ENCODE measurements around the gene PGP. TPM values are rescaled to one million over a fixed set of nuclear protein-coding genes. Genes with fewer than 3 reads are reported as not detected.

The PGP gene
- total RNA-seq, 2 experiments from 2014 or later, result 8.1 to 8.5 TPM

GRCh38 chr16:2257726-2258125 is 43.1 kb upstream of the PGP start:
- TF ChIP-seq, protein P1, sequence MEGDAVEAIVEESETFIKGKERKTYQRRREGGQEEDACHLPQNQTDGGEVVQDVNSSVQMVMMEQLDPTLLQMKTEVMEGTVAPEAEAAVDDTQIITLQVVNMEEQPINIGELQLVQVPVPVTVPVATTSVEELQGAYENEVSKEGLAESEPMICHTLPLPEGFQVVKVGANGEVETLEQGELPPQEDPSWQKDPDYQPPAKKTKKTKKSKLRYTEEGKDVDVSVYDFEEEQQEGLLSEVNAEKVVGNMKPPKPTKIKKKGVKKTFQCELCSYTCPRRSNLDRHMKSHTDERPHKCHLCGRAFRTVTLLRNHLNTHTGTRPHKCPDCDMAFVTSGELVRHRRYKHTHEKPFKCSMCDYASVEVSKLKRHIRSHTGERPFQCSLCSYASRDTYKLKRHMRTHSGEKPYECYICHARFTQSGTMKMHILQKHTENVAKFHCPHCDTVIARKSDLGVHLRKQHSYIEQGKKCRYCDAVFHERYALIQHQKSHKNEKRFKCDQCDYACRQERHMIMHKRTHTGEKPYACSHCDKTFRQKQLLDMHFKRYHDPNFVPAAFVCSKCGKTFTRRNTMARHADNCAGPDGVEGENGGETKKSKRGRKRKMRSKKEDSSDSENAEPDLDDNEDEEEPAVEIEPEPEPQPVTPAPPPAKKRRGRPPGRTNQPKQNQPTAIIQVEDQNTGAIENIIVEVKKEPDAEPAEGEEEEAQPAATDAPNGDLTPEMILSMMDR (IDR thresholded peaks at IDR 0.05), result no peak
- H3K36me3 ChIP-seq (ENCODE audit: insufficient read depth, low read length), result peaks cover 69% of the 10 kb centered on the region
- DNase-seq, result no peak
- CTCF ChIA-PET, result no interaction called here
- Mint-ChIP-seq H3K4me1 (ENCODE audit: low read depth) (no peaks in the 10 kb centered on the region), H3K27ac (no peak overlapping the region), H3K4me3 (no peak overlapping the region), H3K36me3 (ENCODE audit: low read depth) (peaks cover 95% of the 10 kb centered on the region), H3K9me3 (no peaks in the 10 kb centered on the region), H3K27me3 (no peaks in the 10 kb centered on the region)
- no peak overlapping the region for H3K4me3 ChIP-seq (ENCODE audit: low read length)
- no peaks in the 10 kb centered on the region for H3K9me3 ChIP-seq (ENCODE audit: control insufficient read depth in 1 of 2, insufficient read depth in 1 of 2, low read length in 2 of 2)
- no peaks in the 10 kb centered on the region for H3K27me3 ChIP-seq (ENCODE audit: control insufficient read depth in 1 of 2, insufficient read depth in 2 of 2, low read length in 2 of 2)
- intact Hi-C loops (cut with DNase I, micrococcal nuclease), result loop anchor here in 1 of 2 experiments (10.0 kb wide), 1 partner anchor 233 kb away; the partner anchor contains the start of gene NHERF2
- POLR2A ChIA-PET, result no interaction called here
- no peak overlapping the region for H3K27ac ChIP-seq (ENCODE audit: low read depth in 1 of 2, low read length in 2 of 2)
- no peaks in the 10 kb centered on the region for H3K4me1 ChIP-seq (ENCODE audit: insufficient read depth, low read length)
- ATAC-seq (ENCODE audit: poor library complexity), result no peak

GRCh38 chr16:2256531-2257140 is 42.0 kb upstream of the PGP start:
- TF ChIP-seq, protein P1 (IDR thresholded peaks at IDR 0.05), result no peak
- intact Hi-C loops (cut with DNase I, micrococcal nuclease), result loop anchor here in 1 of 2 experiments (10.0 kb wide), 1 partner anchor 232 kb away; the partner anchor contains the start of gene NHERF2
- H3K9me3 Mint-ChIP-seq, result no peaks in the 10 kb centered on the region
- ATAC-seq (ENCODE audit: poor library complexity) (no peak), DNase-seq (no peak)
- H3K36me3 Mint-ChIP-seq (ENCODE audit: low read depth), result peaks cover 91% of the 10 kb centered on the region
- H3K27ac ChIP-seq (ENCODE audit: low read depth in 1 of 2, low read length in 2 of 2), result no peak overlapping the region
- no peak overlapping the region for H3K4me3 Mint-ChIP-seq
- peaks cover 4% of the 10 kb centered on the region for H3K4me1 Mint-ChIP-seq (ENCODE audit: low read depth)
- peaks cover 4% of the 10 kb centered on the region for H3K4me1 ChIP-seq (ENCODE audit: insufficient read depth, low read length)
- ChIA-PET POLR2A (no interaction called here), CTCF (interaction anchor here (0.7 kb wide), 1 partner anchor 104 kb away, joined by 3 read pairs; no protein-coding TSS in a partner anchor)
- H3K27me3 ChIP-seq (ENCODE audit: control insufficient read depth in 1 of 2, insufficient read depth in 2 of 2, low read length in 2 of 2), result no peaks in the 10 kb centered on the region
- H3K9me3 ChIP-seq (ENCODE audit: control insufficient read depth in 1 of 2, insufficient read depth in 1 of 2, low read length in 2 of 2), result no peaks in the 10 kb centered on the region
- H3K36me3 ChIP-seq (ENCODE audit: insufficient read depth, low read length), result peaks cover 58% of the 10 kb centered on the region
- H3K27ac Mint-ChIP-seq, result peak overlapping the region; percentile 18
- no peaks in the 10 kb centered on the region for H3K27me3 Mint-ChIP-seq
- no peak overlapping the region for H3K4me3 ChIP-seq (ENCODE audit: low read length)

DNA sequence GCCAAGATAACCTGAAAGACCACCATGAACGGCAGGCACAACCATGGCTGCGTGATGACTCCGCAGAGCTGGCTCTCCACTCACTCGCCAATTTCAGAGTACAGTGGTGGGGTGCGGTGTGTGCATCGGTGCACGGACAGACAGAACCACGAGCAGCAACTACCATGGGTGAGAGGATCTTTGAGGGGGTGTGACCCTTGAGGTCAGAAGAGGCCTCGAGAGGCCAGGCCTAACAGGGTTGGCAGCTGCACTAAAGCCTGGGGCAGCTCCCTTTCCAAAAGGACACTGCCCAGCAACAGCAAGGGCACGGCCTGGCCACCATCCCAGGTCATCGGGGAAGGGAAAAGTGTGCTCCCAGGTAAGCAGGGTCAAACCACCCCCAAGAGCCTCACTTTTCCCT is 38.7 kb upstream of the PGP start:
- Mint-ChIP-seq H3K4me3 (peak overlapping the region; percentile 65), H3K36me3 (ENCODE audit: low read depth) (peaks cover 66% of the 10 kb centered on the region), H3K4me1 (ENCODE audit: low read depth) (peaks cover 11% of the 10 kb centered on the region), H3K9me3 (no peaks in the 10 kb centered on the region), H3K27ac (peak overlapping the region; percentile 93), H3K27me3 (no peaks in the 10 kb centered on the region)
- Histone ChIP-seq H3K27me3 (ENCODE audit: control insufficient read depth in 1 of 2, insufficient read depth in 2 of 2, low read length in 2 of 2) (no peaks in the 10 kb centered on the region), H3K27ac (ENCODE audit: low read depth in 1 of 2, low read length in 2 of 2) (no peak overlapping the region), H3K4me3 (ENCODE audit: low read length) (no peak overlapping the region), H3K9me3 (ENCODE audit: control insufficient read depth in 1 of 2, insufficient read depth in 1 of 2, low read length in 2 of 2) (no peaks in the 10 kb centered on the region), H3K4me1 (ENCODE audit: insufficient read depth, low read length) (peaks cover 19% of the 10 kb centered on the region), H3K36me3 (ENCODE audit: insufficient read depth, low read length) (peaks cover 36% of the 10 kb centered on the region)
- intact Hi-C loops (cut with DNase I, micrococcal nuclease), result loop anchor here (2.0 to 10.0 kb wide), 3 partner anchors 46 to 228 kb away; partner anchors contain the start of genes MLST8 (in 1 of the 2) and NHERF2 (in 1 of the 2)
- ChIA-PET POLR2A (interaction anchor here (0.6 to 1.0 kb wide), 2 partner anchors 206 to 843 kb away, joined by 3 to 4 read pairs; partner anchors contain the start of gene TEDC2), CTCF (no interaction called here)
- ATAC-seq (ENCODE audit: poor library complexity), result no peak
- TF ChIP-seq, protein P1 (IDR thresholded peaks at IDR 0.05), result no peak
- no peak for DNase-seq
